GM19328 (cell line): ENCODE results near the gene TGOLN2.

Experiments
- ATAC-seq: cut with Tn5 transposase; IDR thresholded peaks from one replicate; pipeline ENCODE4 v1.9.1; 2021; ENCODE audit warnings: mild to moderate bottlenecking, moderate library complexity; ENCODE audit not compliant: unreplicated experiment

TGOLN2 gene

GRCh38 chr2:85269959-85270358, 57.8 kb downstream of the TGOLN2 start:
- no peak for ATAC-seq
